H9 (cell line): Measurements from ENCODE around the gene PREX1. TPM values are rescaled to one million over a fixed set of nuclear protein-coding genes. Genes with fewer than 3 reads are reported as not detected.

Experiments
- DNase-seq: peaks from one replicate; pipeline ENCODE4 v3.0.0-alpha.2; 2017
- H2AFZ ChIP-seq: one replicate; pipeline ENCODE4 v1.6.1; 2013; ENCODE audit warnings: mild to moderate bottlenecking, low read length, control low read depth, moderate library complexity
- H2AK5ac ChIP-seq: 2 replicates; pipeline ENCODE4 v1.6.1; 2013; ENCODE audit warnings: low read length, control low read depth, mixed read lengths; ENCODE audit not compliant: insufficient read length
- H2BK120ac ChIP-seq: one replicate; pipeline ENCODE4 v1.6.1; 2013; ENCODE audit warnings: low read depth, mild to moderate bottlenecking, low read length, control low read depth, inconsistent platforms; ENCODE audit not compliant: poor library complexity, severe bottlenecking
- H2BK12ac ChIP-seq: 2 replicates; pipeline ENCODE4 v1.6.1; 2013; ENCODE audit warnings: low read length, control low read depth, mixed read lengths, low read depth; ENCODE audit not compliant: insufficient read length
- H2BK15ac ChIP-seq: 2 replicates; pipeline ENCODE4 v1.6.1; 2013; ENCODE audit warnings: low read depth, low read length, control low read depth
- H2BK20ac ChIP-seq: one replicate; pipeline ENCODE4 v1.6.1; 2013; ENCODE audit warnings: low read depth, mild to moderate bottlenecking, low read length, control low read depth, inconsistent platforms; ENCODE audit not compliant: poor library complexity, severe bottlenecking
- H2BK5ac ChIP-seq: 2 replicates; pipeline ENCODE4 v1.6.1; 2013; ENCODE audit warnings: low read length, control low read depth, mixed read lengths; ENCODE audit not compliant: insufficient read length
- H3K14ac ChIP-seq: 2 replicates; pipeline ENCODE4 v1.6.1; 2013; ENCODE audit warnings: low read length, control low read depth; ENCODE audit not compliant: insufficient read depth
- H3K18ac ChIP-seq: 2 replicates; pipeline ENCODE4 v1.6.1; 2013; ENCODE audit warnings: low read depth, mild to moderate bottlenecking, mixed read lengths, low read length, control low read depth; ENCODE audit not compliant: insufficient read length
- H3K23ac ChIP-seq: 2 replicates; pipeline ENCODE4 v1.6.1; 2013; ENCODE audit warnings: low read length, control low read depth, mixed read lengths, low read depth; ENCODE audit not compliant: insufficient read length
- H3K23me2 ChIP-seq: 2 replicates; pipeline ENCODE4 v1.6.1; 2013; ENCODE audit warnings: low read depth, mild to moderate bottlenecking, mixed read lengths, low read length, control low read depth; ENCODE audit not compliant: insufficient read length, poor library complexity, severe bottlenecking
- H3K27ac ChIP-seq: 2 replicates; pipeline ENCODE4 v1.5.1; 2013; ENCODE audit warnings: low read length, control low read depth, mixed read lengths, low read depth; ENCODE audit not compliant: insufficient read length
- H3K27me3 ChIP-seq: 2 replicates; pipeline ENCODE4 v1.6.1; 2013; ENCODE audit warnings: low read length, control low read depth, inconsistent platforms; ENCODE audit not compliant: insufficient read depth
- H3K4ac ChIP-seq: 2 replicates; pipeline ENCODE4 v1.6.1; 2013; ENCODE audit warnings: low read depth, mild to moderate bottlenecking, control low read depth, inconsistent platforms, low read length, moderate library complexity
- H3K4me1 ChIP-seq: 2 replicates; pipeline ENCODE4 v1.6.1; 2013; ENCODE audit warnings: low read length, control low read depth, inconsistent platforms; ENCODE audit not compliant: insufficient read depth
- H3K4me2 ChIP-seq: 2 replicates; pipeline ENCODE4 v1.6.1; 2013; ENCODE audit warnings: low read length, control low read depth, mixed read lengths; ENCODE audit not compliant: insufficient read length, insufficient read depth
- H3K56ac ChIP-seq: 2 replicates; pipeline ENCODE4 v1.6.1; 2013; ENCODE audit warnings: low read depth, mild to moderate bottlenecking, mixed read lengths, low read length, control low read depth; ENCODE audit not compliant: insufficient read length
- H3K79me1 ChIP-seq: 2 replicates; pipeline ENCODE4 v1.6.1; 2013; ENCODE audit warnings: low read depth, mild to moderate bottlenecking, moderate library complexity, low read length, control low read depth, inconsistent platforms; ENCODE audit not compliant: insufficient read depth, poor library complexity, severe bottlenecking
- H3K79me2 ChIP-seq: 2 replicates; pipeline ENCODE4 v1.6.1; 2013; ENCODE audit warnings: low read length, control low read depth, inconsistent platforms; ENCODE audit not compliant: insufficient read depth
- H3K9ac ChIP-seq: 2 replicates; pipeline ENCODE4 v1.6.1; 2013; ENCODE audit warnings: low read length, control low read depth, mixed read lengths; ENCODE audit not compliant: insufficient read length; ENCODE audit errors: extremely low read depth
- H3K9me3 ChIP-seq: one replicate; pipeline ENCODE4 v1.6.1; 2013; ENCODE audit warnings: low read depth, low read length, inconsistent platforms; ENCODE audit not compliant: control insufficient read depth
- H3T11ph ChIP-seq: one replicate; pipeline ENCODE4 v1.6.1; 2013; ENCODE audit warnings: mild to moderate bottlenecking, low read length, control low read depth, inconsistent platforms
- H4K20me1 ChIP-seq: one replicate; pipeline ENCODE4 v1.6.1; 2013; ENCODE audit not compliant: control insufficient read depth, insufficient read length, insufficient read depth
- H4K5ac ChIP-seq: 2 replicates; pipeline ENCODE4 v1.6.1; 2013; ENCODE audit warnings: low read depth, mild to moderate bottlenecking, mixed read lengths, low read length, control low read depth; ENCODE audit not compliant: insufficient read length
- H4K8ac ChIP-seq: replicated peaks from 2 replicates; pipeline ENCODE4 v1.6.1; 2013; ENCODE audit warnings: low read length, control low read depth, mixed read lengths, low read depth; ENCODE audit not compliant: insufficient read length
- H4K91ac ChIP-seq: 2 replicates; pipeline ENCODE4 v1.6.1; 2013; ENCODE audit warnings: low read depth, mild to moderate bottlenecking, moderate library complexity, mixed read lengths, low read length, control low read depth; ENCODE audit not compliant: insufficient read length
- H3K27ac Mint-ChIP-seq, 3 experiments: 2 replicates in 2 of 3; 3 replicates in 1 of 3; pipeline ENCODE4 v1.8.0; 2020 to 2021; ENCODE audit warnings: mixed read lengths in 3 of 3, mild to moderate bottlenecking in 1 of 3, moderate library complexity in 1 of 3
- H3K27me3 Mint-ChIP-seq: 2 replicates; pipeline ENCODE4 v1.8.0; 2021; ENCODE audit warnings: low read depth, mild to moderate bottlenecking, moderate library complexity, mixed read lengths
- H3K36me3 Mint-ChIP-seq, 3 experiments: 2 replicates in 2 of 3; 3 replicates in 1 of 3; pipeline ENCODE4 v1.8.0; 2020 to 2021; ENCODE audit warnings: low read depth in 3 of 3, mixed read lengths in 3 of 3; ENCODE audit not compliant: insufficient read depth in 1 of 3
- H3K4me1 Mint-ChIP-seq, 2 experiments: 2 replicates each; pipeline ENCODE4 v1.8.0; 2020; ENCODE audit warnings: mixed read lengths in 2 of 2
- H3K4me3 Mint-ChIP-seq, 2 experiments: 2 replicates in 1 of 2; 3 replicates in 1 of 2; pipeline ENCODE4 v1.8.0; 2020 to 2021; ENCODE audit warnings: mild to moderate bottlenecking in 2 of 2, mixed read lengths in 2 of 2, moderate library complexity in 1 of 2
- H3K9me3 Mint-ChIP-seq, 2 experiments: 2 replicates in 1 of 2; 3 replicates in 1 of 2; pipeline ENCODE4 v1.8.0; 2020; ENCODE audit warnings: mild to moderate bottlenecking in 2 of 2, mixed read lengths in 2 of 2, moderate library complexity in 1 of 2
- CTCF ChIP-seq: fragments of 200-600 bp; sonication (generic); conservative IDR thresholded peaks from 3 replicates; pipeline ENCODE4 v1.8.0; 2021; ENCODE audit warnings: antibody characterized with exemption, mild to moderate bottlenecking
- WGBS: extraction: QIAGEN DNeasy Blood & Tissue Kit; methylation state at CpG from one replicate; pipeline ENCODE4 v1.1.7; 2013; ENCODE audit warnings: missing lambda C conversion rate, low lambda C conversion rate, mixed read lengths; ENCODE audit not compliant: insufficient read length; ENCODE audit errors: extremely low coverage; 5-methylcytosine and 5-hydroxymethylcytosine counted together
- total RNA-seq: library from RNA; stranded (reverse); gene quantifications from 2 replicates; pipeline ENCODE4 v1.2.1, GENCODE V29; 2021

Gene PREX1
- total RNA-seq, 1 experiment from 2014 or later: 6.6 TPM

- no peak overlapping the region for H3K56ac ChIP-seq
- H3K27ac ChIP-seq: no peak overlapping the region
- no peak overlapping the region for H2BK15ac ChIP-seq
- Mint-ChIP-seq H3K27me3 (no peaks in the 10 kb centered on the region), H3K27ac (no peak overlapping the region), H3K36me3 (peaks cover 0 to 3% (median 2%) of the 10 kb centered on the region in 3 experiments; a peak in 1 of 7 replicates), H3K4me3 (no peak overlapping the region), H3K9me3 (no peaks in the 10 kb centered on the region), H3K4me1 (peaks cover 0 to 2% of the 10 kb centered on the region in 2 experiments; a peak in 1 of 4 replicates)
- no peak overlapping the region for H2BK12ac ChIP-seq
- no peak overlapping the region for H2BK5ac ChIP-seq
- no peak overlapping the region for H3K9ac ChIP-seq
- no peak for TF ChIP-seq CTCF
- H4K5ac ChIP-seq: no peak overlapping the region
- H3K4me2 ChIP-seq: no peak overlapping the region
- H3K14ac ChIP-seq: no peak overlapping the region
- no peak overlapping the region for H3K23ac ChIP-seq
- no peak for DNase-seq
- no CpG with 5 or more reads among the region's 15 CpGs for WGBS
- H3K18ac ChIP-seq: no peak overlapping the region
- H3K9me3 ChIP-seq: no peaks in the 10 kb centered on the region
- H3K79me2 ChIP-seq: no peaks in the 10 kb centered on the region
- H3T11ph ChIP-seq: no peak overlapping the region
- no peak overlapping the region for H3K4ac ChIP-seq
- H2BK120ac ChIP-seq: no peak overlapping the region
- no peak overlapping the region for H2BK20ac ChIP-seq
- H3K27me3 ChIP-seq: no peaks in the 10 kb centered on the region
- no peaks in the 10 kb centered on the region for H4K20me1 ChIP-seq
- H2AK5ac ChIP-seq: no peak overlapping the region
- no peak overlapping the region for H2AFZ ChIP-seq
- H3K79me1 ChIP-seq: no peaks in the 10 kb centered on the region
- no peaks in the 10 kb centered on the region for H3K4me1 ChIP-seq
- no peak overlapping the region for H4K91ac ChIP-seq
- no peak overlapping the region for H4K8ac ChIP-seq
- H3K23me2 ChIP-seq: no peaks in the 10 kb centered on the region
Observed at GRCh38 chr20:48710341-48711043, 117.3 kb downstream of the PREX1 start.
